NCI-H2196 treated with DMSO at 0.1 percent for 48 hours (cell line): ENCODE results near the gene NAP1L4.

Experiments used
- DNase-seq: peaks from one replicate; lab custom pipeline; 2025; ENCODE audit not compliant: unreplicated experiment; lab: John Stamatoyannopoulos, UW

Gene NAP1L4

DNA sequence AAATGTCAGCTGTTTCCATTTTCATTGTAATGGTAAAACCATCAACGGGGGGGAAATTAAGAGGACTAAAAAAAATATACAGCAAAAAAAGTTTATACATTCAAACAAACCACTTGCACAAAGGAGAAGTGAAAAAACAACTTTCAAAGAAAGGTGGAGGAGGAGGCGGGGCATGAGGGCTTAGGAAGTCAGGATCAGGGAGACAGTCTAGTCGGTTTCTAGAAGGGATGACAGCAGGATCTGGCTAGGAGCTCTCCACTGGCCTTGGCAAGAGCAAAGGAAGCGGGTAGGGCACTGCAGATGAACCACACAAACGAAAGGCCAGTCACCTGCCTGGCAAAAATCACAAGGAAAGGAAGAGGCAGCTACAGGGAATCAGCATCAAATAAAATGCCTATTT is 31.0 kb downstream of the NAP1L4 start:
- DNase-seq, result no peak

DNA sequence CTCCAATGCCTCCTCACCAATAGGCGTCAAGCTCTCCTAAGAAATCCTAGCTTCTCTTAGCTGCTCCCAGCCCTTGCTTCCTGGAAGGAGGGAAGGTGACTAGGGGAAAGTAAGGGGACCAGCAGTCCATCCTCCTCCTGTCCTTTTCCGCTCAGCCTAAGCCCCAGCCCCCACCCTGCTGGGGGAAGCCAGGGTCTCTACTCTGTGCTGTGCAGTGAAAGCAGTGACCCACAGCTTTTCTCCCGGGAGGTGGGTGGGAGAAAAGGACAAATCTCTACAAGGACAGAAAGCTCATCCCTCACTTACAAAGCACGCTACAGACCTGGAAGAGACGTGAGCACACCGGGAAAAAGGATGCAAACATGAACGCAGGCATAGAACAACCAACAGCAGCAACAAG is 32.0 kb downstream of the NAP1L4 start:
- DNase-seq, result no peak

DNA sequence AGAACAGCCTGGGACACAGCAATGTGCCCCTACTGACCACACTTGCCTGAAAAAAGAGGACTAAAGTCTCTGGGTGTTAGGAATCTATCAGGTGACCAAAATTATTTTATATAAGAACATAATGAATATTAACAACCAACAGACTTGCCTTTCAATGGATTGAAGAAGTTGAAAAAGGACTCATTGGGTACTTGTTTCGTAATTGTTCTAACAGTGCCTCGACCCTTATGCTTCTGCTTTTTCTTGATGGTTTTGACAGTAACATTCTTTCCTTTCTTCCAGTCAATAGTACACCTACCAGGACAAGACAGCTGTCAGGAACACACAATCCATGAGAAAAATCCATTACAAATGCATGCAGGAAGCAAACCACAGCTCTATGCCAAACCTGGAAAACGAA is 33.9 kb downstream of the NAP1L4 start:
- DNase-seq, result no peak

DNA sequence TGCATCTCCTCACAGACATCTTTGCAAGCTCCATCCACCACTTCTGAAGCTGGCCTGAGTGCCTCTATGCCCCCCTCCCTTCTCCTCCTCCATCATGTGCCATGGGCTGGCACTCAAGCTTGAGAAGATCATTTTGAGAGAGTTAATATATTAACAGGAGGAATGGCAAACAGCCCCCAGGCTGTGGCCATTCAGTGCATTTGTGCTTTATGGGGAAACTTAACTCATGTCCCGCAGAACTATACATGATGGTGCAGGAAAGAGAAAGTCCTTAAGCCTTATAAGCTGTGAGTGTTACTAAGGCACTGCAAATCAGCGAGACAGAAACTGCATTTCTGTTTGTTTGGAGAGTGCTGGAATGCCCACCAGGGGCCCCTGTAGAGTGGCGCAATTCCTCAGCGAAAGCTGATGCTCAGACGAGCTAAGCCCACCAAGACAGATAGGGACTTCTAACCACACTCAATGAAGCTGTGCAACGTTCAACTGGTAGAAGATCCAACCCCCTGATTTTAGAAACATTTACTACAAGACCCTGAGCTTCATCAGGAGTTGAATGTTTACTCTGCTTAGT is 36.1 kb downstream of the NAP1L4 start:
- no peak for DNase-seq

DNA sequence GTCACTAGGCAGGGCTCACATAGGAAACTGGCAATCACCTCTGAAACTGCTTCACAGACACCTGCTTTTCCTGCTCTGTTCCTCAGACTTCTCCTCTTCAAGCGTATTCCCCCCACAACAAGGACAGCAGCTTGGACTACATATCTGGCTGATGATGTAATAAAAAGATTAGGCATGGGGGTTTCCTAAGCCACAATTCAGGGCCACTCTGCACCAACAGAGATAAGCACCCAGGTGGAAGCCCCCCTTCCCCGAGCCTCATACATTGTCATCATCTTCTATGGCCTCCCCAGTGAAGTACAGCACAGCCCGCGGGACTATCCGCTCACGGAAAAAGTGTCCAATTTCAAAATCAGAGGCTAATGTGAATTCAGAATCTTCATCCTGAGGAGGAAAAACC is 37.9 kb downstream of the NAP1L4 start:
- DNase-seq, result no peak

DNA sequence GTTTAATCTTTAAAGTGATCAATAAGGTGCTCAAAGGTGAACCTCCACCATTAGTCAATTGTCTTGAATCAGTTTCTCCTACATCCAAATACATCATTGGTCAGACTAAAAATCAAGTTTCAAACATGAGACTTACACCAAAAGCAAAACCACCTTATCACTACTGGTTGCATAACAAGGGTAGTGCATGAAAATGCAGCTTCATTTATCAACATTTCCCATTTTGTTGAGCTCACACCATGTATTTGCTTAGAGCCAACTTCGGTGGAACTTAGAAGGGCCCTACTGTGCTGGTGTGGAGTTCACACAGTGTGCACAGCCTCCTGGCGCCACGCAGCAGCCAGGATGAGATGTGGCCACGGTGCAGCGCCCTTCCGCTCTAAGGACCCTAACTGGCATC is 39.8 kb downstream of the NAP1L4 start:
- DNase-seq, result no peak

DNA sequence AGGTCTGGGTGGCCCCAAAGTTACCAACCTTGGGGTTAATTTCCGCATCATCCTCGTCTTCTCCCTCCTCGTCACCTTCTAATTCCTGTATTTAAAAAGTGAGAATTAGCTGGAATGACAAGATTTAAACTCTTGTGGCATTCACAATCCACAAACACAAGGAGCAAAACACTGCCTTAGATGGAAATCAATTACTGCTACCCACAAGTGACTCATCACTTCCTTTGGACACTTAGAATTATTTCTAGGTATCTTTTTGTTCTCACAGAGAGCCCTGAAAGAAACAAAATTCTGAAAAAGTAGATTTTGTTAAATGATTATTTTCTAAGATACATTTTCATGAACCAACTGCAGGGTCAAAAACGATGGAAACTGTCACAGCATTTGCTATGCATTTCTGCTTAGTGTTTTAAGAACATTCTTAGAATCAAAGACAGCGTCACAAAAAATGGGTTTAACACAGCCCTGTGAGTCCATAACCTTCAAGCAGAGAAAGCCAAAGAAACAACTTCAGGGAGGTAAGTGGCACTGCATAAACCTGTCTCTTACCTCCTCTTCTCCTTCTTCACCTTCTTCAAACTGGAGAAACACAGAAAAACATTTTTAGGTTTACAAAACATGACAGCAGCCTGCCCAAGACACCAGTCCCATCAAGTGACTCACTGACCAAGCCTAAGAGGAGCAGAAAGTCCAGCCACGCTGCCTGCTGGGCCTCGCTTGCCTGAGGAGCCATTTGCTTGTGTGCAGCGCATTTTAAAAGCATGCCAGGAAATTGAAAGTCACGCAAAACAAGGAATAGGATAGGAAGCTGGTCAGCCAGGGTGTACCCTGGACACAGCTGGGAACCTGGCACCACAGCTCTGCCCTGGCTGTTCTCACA is 40.7 kb downstream of the NAP1L4 start:
- no peak for DNase-seq

DNA sequence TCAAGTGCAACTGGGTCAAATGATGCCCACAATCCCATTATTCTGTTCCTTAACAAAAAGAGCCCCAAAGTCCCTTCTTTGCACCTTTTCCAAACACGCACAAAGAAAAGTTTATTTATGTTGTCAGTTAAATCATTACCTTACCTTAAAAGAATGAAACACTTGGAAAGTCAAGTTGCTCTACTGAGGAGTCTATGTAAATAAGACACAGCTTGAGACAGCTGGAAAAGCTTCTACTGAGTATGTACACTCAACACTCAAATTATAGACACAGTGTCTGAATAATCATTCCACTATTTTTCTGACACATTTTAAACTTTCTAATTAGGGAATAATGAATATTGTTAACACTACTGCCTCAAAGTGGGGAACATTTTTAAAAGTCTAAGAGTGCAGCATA is 41.3 kb downstream of the NAP1L4 start:
- DNase-seq, result no peak

DNA sequence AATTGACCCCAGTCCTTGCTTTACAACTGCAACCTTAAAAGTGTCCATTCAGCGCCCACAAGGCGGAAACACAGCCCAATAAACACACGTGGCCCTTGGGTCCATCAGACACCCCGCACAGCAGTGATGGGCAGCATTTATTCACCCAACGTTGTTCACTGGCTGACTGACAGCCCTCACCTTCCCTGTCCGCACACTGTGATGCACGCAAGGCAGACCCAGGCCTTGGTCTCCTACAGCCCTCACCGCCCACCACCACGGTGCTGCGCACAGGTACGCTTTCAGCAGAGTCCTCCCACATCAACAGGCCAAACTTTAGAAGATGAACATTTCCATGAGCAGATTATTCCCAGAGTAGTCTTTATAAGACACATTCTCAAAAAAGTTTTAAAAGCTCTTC is 42.2 kb downstream of the NAP1L4 start:
- no peak for DNase-seq

DNA sequence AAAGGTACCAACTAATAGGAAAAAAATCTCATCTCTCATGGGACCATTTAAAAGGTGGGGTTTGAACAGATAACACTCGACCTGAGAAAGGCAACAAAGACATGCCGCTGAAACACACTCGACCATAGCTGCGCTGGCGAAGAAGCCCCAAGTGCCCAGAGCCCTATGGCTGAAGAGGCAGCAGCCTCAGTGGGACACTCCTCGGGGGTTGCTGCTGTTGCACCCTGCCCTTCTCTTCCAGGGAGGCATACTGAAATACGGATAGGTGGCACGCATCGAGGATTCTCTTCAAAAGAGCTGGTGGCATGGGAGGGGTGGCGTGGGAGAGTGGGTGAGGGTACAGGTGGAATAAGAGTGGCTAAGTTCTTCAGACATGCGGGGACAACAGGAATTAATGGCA is 44.4 kb downstream of the NAP1L4 start:
- DNase-seq, result no peak

DNA sequence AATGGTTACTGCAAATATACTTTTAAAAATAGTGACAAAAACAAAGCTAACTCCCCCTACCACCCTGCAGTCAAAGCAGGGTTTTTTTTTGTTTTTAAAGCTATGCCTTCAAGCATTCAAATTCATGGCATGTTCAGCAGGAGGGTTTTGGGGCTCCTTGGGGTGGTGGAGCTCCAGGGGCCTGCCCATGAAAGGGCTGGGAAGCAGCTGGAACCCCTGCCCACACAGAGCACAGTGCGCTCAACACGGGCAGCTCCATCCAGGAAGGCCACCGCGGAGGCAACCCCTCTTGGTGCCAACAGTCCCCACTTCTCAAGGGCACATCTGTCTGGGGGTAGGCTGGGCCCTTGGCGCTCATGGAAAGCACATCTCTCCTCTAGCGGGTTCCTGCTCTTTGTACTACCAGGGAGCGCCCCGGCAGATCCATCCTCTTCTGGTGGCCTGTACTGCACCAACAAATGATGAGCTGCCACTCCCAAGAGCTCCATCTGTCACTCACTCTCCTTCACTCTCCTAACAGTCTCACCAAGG is 46.3 kb downstream of the NAP1L4 start:
- DNase-seq, result no peak

DNA sequence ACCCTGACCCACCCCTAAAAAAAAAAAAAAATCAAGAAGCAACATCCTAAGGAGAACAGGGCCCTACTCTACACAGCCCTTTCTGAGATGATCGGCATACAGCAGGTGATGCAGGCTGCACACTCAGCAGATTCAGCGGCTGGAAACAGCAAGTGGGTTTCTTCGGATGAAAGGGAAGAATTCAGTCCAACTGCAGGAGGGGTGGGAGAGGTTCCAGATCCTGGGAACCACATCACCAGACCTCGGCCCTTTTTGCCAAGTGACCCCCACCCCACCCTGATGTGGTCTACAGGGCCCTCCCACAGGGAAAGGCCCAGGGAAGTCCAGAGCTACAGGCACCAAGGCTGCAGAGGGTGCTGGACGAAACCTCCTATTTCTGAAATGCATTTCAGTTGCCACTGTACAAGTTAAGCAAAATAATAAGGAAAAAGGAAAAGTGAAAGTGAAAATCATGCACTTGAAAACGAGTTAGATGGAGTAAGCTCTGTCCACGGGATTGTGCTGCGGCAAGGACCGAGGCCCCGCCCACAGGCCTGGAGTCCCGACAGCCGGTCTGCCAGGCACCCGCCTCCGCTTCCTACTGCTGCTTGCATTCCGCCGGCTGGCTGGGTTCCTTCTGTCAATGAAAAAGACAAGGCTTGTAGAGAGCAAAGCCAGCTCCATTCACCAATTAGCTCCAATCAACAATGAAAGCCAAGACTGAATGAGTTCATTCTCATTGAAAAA is 46.9 kb downstream of the NAP1L4 start:
- peak; percentile 73 for DNase-seq

DNA sequence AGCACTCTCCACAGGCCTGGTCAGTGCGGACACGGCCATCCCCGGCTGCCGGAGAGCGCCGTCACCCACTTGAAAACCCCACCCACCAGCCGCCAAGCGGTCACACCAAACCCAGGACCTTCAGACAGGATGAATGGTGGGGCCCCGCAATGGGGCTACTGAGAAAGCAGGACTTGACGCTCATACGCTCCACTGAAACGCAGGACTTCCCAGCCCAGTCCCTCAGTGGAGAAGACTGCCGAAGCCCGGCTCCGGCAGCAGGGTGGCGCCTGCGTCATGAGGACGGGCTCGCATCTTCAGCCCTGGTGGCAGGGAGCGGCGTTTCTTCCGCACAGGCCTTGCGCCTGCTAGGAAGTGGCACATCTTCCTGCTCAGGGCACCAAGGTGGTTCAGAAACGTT is 47.6 kb downstream of the NAP1L4 start:
- no peak for DNase-seq

DNA sequence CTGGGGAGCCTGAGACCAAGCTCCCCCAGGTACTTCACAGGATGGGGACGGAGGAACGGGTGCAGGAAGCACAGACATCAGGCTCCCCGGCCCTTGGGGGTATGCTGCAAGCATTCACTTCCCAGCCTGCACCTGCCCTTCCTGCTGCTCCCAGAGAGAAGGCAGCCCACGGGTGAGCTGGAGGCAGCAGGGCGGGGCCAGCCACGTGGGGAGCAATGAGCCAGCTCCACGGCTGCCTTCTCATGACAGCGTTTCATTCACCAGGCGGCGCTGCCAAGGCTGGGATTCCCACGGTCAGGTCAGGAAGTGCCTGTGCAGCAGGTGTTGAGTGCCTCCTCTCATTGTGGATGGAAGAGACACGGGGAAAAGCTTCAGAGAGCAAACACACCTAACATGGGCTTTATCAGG is 48.4 kb downstream of the NAP1L4 start:
- peak; percentile 37 for DNase-seq

DNA sequence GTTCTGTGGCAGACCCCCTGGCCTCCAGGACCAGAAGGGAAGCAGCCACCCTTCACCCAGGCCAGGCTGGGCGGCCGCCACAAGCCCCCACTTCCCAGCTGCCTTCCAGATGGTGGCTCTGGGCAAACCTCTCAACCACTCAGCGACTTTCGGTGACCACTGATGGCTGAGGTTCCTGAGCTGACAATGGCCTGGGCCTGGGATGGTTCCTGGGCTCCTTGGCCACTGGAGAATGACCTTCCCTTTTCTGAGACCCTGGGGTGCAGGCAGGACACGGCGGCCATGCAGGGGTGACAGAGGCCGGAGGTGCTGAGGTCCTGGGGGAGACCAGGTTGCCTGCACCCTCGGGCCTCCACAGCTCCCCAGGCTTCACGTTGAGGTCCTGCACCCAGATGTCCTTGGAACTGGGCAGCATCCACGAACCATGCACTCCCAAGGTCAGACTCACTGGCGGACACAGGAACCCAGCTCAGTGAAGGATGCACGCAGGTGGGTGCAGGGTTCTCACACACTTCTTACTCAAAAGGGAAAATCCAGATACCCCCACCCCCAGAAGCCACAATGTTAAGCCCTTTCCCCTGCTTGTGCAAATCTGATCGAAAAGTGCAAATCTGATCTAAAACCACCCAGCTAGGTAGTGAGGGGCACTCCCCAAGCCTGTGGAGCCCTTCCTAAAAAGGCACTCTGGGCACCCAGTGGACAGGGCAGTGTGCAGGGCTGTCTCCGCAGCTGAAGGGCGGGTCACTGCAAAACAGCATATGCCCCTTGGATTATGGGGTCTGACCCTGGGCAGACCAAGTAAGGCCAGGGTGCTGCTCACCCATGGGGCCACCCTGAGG is 49.0 kb downstream of the NAP1L4 start:
- DNase-seq, result no peak

DNA sequence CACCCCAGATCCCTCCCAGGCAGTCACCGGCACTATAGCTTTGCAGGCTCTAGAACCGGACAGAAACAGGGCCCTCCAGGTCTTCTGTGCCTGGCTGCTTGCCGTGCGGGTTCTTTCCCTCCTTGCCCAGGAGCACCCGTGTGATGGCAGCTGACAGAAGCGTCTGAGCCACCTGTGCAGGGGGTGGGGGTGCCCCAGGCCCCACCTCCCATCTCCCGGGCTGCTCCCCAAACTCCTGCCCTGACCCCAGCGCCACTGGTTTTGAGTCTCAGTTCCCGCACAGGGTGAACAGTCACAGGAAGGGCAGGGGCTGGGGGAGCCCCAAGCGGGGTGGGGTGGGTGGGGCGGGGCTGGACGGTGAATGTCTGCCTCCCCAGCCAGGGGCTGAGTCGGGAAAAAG is 49.7 kb downstream of the NAP1L4 start:
- no peak for DNase-seq

DNA sequence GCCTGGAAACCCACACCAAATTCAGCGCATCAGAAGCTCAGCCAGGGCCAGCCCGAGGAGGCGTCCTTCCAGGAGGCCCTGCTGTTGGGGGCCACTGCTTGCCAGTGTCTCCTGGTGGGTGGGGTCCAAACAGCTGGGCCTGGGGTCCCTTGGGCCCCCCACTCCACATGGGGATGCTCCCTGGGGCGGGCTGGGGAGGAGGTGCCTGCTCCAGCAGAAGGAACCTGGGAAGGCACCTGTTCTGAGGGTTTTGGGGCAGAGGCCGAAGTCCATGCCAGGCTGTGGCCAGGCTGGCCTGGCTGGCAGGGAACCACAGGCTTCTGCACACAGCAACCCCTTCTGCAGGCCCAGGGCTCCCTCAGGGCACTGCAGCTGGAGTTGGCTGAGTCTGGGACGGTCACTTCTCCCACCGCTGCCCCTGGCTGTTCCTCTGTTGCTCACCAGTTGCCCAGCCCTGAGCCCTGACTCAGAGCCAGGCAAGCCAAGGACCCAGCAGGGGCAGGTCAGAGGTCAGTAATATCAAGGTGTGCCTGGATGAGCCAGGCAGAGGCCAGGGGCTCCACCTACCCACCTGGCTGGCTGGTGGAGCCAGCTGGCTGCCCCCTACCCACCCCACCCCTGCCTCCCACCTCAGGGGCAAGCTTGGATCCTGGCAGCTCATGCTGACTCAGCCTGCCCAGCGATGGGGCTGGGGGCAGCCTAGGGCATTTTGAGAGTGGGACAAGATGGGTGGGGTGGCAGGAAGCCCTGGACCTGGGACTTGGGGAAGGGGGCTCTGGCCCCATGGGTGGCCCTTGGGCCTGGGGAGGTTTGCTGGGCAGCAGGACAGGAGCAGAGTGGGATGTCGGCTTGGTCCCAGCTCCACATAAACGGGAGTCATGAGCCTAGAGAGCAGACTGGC is 51.0 kb downstream of the NAP1L4 start:
- no peak for DNase-seq

DNA sequence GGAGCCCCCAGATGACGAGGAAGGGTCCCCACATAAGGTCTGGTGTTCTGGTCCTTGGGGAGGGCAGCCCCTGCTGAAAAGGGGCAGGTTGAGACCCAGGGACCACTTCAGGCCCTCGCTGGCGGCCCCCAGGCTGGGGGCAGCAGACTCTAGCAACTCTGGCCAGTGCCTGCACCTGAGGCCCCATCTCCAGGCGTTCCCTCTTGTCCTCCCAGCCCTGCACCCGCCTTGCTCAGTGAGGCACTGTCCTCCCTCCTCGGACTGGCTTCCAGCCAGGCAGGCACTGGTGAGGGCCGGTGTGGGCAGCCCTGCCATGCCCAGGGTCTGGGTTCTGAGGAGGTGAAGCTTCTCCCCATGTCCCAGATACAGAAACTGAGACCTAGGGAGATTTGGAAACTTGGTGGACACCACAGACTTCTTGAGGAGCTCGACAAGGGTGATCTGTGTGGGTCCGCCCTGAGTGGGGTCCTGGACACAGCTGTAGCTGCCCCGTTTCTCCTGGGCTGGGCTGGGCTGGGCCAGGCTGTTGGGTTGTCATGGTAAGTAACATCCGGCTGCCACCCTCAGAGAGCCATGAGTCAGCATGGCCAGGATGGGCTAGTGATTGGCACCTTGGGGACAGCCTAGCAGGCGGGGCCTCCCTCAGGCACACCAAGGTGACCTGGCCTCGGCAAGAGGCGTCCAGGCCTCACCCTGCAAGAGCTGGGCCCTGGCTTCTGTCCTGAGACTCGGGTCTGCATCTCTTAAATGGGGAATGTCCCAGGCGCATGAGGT is 51.8 kb downstream of the NAP1L4 start:
- no peak for DNase-seq
